Lower leg skin (tissue), 4 donors: Measurements from ENCODE around the gene EME2. TPM values are rescaled to one million over a fixed set of nuclear protein-coding genes. Genes with fewer than 3 reads are reported as not detected.

Experiments used
- DNase-seq, 2 donors: peaks; one replicate each; pipeline ENCODE4 v3.0.0-alpha.2; 2019; ENCODE audit warnings: low spot score in 2 of 2
- H3K4me3 ChIP-seq: fragments of 200-600 bp; sonication (generic); 2 replicates; pipeline ENCODE4 v1.5.1; 2017; ENCODE audit warnings: mild to moderate bottlenecking, low read depth; ENCODE audit not compliant: poor library complexity, severe bottlenecking
- CTCF ChIP-seq, 3 donors: fragments of 450-650 bp; IDR thresholded peaks; one replicate each; pipeline ENCODE4 v1.5.1; 2016; ENCODE audit warnings: antibody characterized with exemption in 3 of 3, mild to moderate bottlenecking in 3 of 3, moderate library complexity in 2 of 3
- POLR2A ChIP-seq, 2 donors: fragments of 450-650 bp; IDR thresholded peaks; one replicate each; pipeline ENCODE4 v1.6.1; 2016 to 2017; ENCODE audit warnings: antibody characterized with exemption in 2 of 2, mild to moderate bottlenecking in 1 of 2, moderate library complexity in 1 of 2
- WGBS, 2 donors: methylation state at CpG; one replicate each; pipeline ENCODE4 v1.1.5; 2018; 5-methylcytosine and 5-hydroxymethylcytosine counted together
- intact Hi-C: fragments of 100-400 bp; cut with DNase I; formaldehyde crosslinking; loops from one replicate; pipeline ENCODE4 v1.15.0; 2023; ENCODE audit warnings: low total_unique reads
- total RNA-seq, 4 donors: library from RNA; depleted of rRNA; stranded (reverse); fragments of >200 nt; gene quantifications; one replicate each; pipeline ENCODE4 v1.1.0, GENCODE V29; 2016

EME2 gene
- total RNA-seq, 4 donors from 2014 or later = 7.6 to 22.3 (median 13.0) TPM

GRCh38 chr16:1765826-1766225 lies 6.8 kb upstream of the EME2 start:
- intact Hi-C loops = no loop called here
- H3K4me3 ChIP-seq = no peak overlapping the region
- DNase-seq = no peak
- 81 to 92% methylated on average over 3 to 18 of the region's 22 CpGs for WGBS, 2 donors
- no peak for TF ChIP-seq POLR2A (IDR thresholded peaks at IDR 0.05)
- no peak for TF ChIP-seq CTCF (IDR thresholded peaks at IDR 0.05)

- intact Hi-C loops = no loop called here
Observed at GRCh38 chr16:1766231-1766630, 6.4 kb upstream of the EME2 start.

GRCh38 chr16:1766701-1767100 lies 5.9 kb upstream of the EME2 start:
- WGBS, 2 donors = 60 to 76% methylated on average over 12 to 18 of the region's 18 CpGs
- TF ChIP-seq POLR2A (IDR thresholded peaks at IDR 0.05) (no peak), CTCF (IDR thresholded peaks at IDR 0.05) (no peak)
- intact Hi-C loops = no loop called here
- no peak overlapping the region for H3K4me3 ChIP-seq
- DNase-seq = no peak

More at GRCh38 chr16:1766231-1766630, 6.4 kb upstream of the EME2 start:
- DNase-seq = no peak
- TF ChIP-seq CTCF (IDR thresholded peaks at IDR 0.05) (no peak), POLR2A (IDR thresholded peaks at IDR 0.05) (no peak)
- no peak overlapping the region for H3K4me3 ChIP-seq
- 82 to 88% methylated on average over 13 to 19 of the region's 19 CpGs for WGBS, 2 donors

- no peak overlapping the region for H3K4me3 ChIP-seq
- WGBS, 2 donors = 94 to 95% methylated on average over 26 to 35 of the region's 42 CpGs
- DNase-seq = no peak
- TF ChIP-seq CTCF (IDR thresholded peaks at IDR 0.05) = no peak
- intact Hi-C loops = no loop called here
Observed at GRCh38 chr16:1767116-1767994, 5.3 kb upstream of the EME2 start.

- DNase-seq = no peak
- TF ChIP-seq CTCF (IDR thresholded peaks at IDR 0.05) = no peak
- no peak for TF ChIP-seq POLR2A (IDR thresholded peaks at IDR 0.05)
- intact Hi-C loops = no loop called here
- WGBS, 2 donors = 89 to 90% methylated on average over 31 to 37 of the region's 41 CpGs
- no peak overlapping the region for H3K4me3 ChIP-seq
Observed at GRCh38 chr16:1768061-1768766, 4.4 kb upstream of the EME2 start.
